Measurements from ENCODE around the gene VIP. TPM values are rescaled to one million over a fixed set of nuclear protein-coding genes. Genes with fewer than 3 reads are reported as not detected.

VIP gene
- total and polyA plus RNA-seq, 3 donors from 2014 or later: 0.79 to 1.1 (median 0.81) TPM

GRCh38 chr6:152771061-152771687 lies 20.6 kb downstream of the VIP start:
- WGBS, 2 donors: 78 to 83% methylated on average over 5 of the region's 5 CpGs
- no peak for DNase-seq
- no peaks in the 10 kb centered on the region for H3K27me3 ChIP-seq
- H3K27ac ChIP-seq: no peak overlapping the region
- no peaks in the 10 kb centered on the region for H3K9me3 ChIP-seq
- no peak overlapping the region for H3K4me3 ChIP-seq
- TF ChIP-seq CTCF (IDR thresholded peaks at IDR 0.05): no peak
- TF ChIP-seq POLR2A (IDR thresholded peaks at IDR 0.05): no peak
- intact Hi-C loops (cut with DNase I; ENCODE audit: low total_unique reads): no loop called here
- H3K36me3 ChIP-seq (ENCODE audit: low read depth, missing control alignments): no peaks in the 10 kb centered on the region
- no peaks in the 10 kb centered on the region for H3K4me1 ChIP-seq

GRCh38 chr6:152775428-152775827 lies 24.8 kb downstream of the VIP start:
- DNase-seq: no peak
- TF ChIP-seq POLR2A (IDR thresholded peaks at IDR 0.05): no peak
- TF ChIP-seq CTCF (IDR thresholded peaks at IDR 0.05): no peak
- intact Hi-C loops (cut with DNase I; ENCODE audit: low total_unique reads): no loop called here

GRCh38 chr6:152776833-152777232 lies 26.2 kb downstream of the VIP start:
- no peak for DNase-seq
- no peaks in the 10 kb centered on the region for H3K27me3 ChIP-seq
- no peaks in the 10 kb centered on the region for H3K9me3 ChIP-seq
- H3K4me3 ChIP-seq: no peak overlapping the region
- H3K36me3 ChIP-seq (ENCODE audit: low read depth, missing control alignments): no peaks in the 10 kb centered on the region
- intact Hi-C loops (cut with DNase I; ENCODE audit: low total_unique reads): no loop called here
- no peak overlapping the region for H3K27ac ChIP-seq
- TF ChIP-seq CTCF (IDR thresholded peaks at IDR 0.05) (no peak), POLR2A (IDR thresholded peaks at IDR 0.05) (no peak)
- H3K4me1 ChIP-seq: no peaks in the 10 kb centered on the region
- WGBS, 2 donors: 77 to 83% methylated on average over 3 of the region's 3 CpGs

More at GRCh38 chr6:152775428-152775827, 24.8 kb downstream of the VIP start:
- Histone ChIP-seq H3K27ac (no peak overlapping the region), H3K4me3 (no peak overlapping the region), H3K36me3 (ENCODE audit: low read depth, missing control alignments) (no peaks in the 10 kb centered on the region), H3K27me3 (no peaks in the 10 kb centered on the region), H3K9me3 (no peaks in the 10 kb centered on the region), H3K4me1 (no peaks in the 10 kb centered on the region)

GRCh38 chr6:152783217-152783878 lies 32.8 kb downstream of the VIP start:
- no peaks in the 10 kb centered on the region for H3K9me3 ChIP-seq
- no peaks in the 10 kb centered on the region for H3K27me3 ChIP-seq
- H3K36me3 ChIP-seq (ENCODE audit: low read depth, missing control alignments): no peaks in the 10 kb centered on the region
- H3K4me1 ChIP-seq: no peaks in the 10 kb centered on the region
- 83 to 86% methylated on average over 9 of the region's 9 CpGs for WGBS, 2 donors
- TF ChIP-seq POLR2A (IDR thresholded peaks at IDR 0.05) (no peak), CTCF (IDR thresholded peaks at IDR 0.05) (no peak)
- no peak overlapping the region for H3K4me3 ChIP-seq
- no peak overlapping the region for H3K27ac ChIP-seq
- intact Hi-C loops (cut with DNase I; ENCODE audit: low total_unique reads): no loop called here
- DNase-seq: no peak

GRCh38 chr6:152794696-152795095 lies 44.1 kb downstream of the VIP start:
- Histone ChIP-seq H3K9me3 (no peaks in the 10 kb centered on the region), H3K4me3 (no peak overlapping the region), H3K4me1 (no peaks in the 10 kb centered on the region), H3K27me3 (no peaks in the 10 kb centered on the region), H3K36me3 (ENCODE audit: low read depth, missing control alignments) (no peaks in the 10 kb centered on the region), H3K27ac (no peak overlapping the region)
- no peak for TF ChIP-seq CTCF (IDR thresholded peaks at IDR 0.05)
- no peak for TF ChIP-seq POLR2A (IDR thresholded peaks at IDR 0.05)
- intact Hi-C loops (cut with DNase I; ENCODE audit: low total_unique reads): no loop called here
- no peak for DNase-seq

Data from testis (tissue), 3 donors.